PC-9 (cell line): Measurements from ENCODE around the gene CYP24A1.

Source experiments
- CTCF ChIP-seq: fragments of 200-600 bp; sonication (generic); conservative IDR thresholded peaks from 2 replicates; pipeline ENCODE4 v1.6.1; 2017; ENCODE audit warnings: mixed run types, antibody characterized with exemption, mild to moderate bottlenecking, moderate library complexity
- EZH2 ChIP-seq: fragments of 200-600 bp; sonication (generic); IDR thresholded peaks from 2 replicates; pipeline ENCODE4 v1.8.0; 2017; ENCODE audit warnings: antibody characterized with exemption, low read depth

GRCh38 chr20:54140927-54141566 lies 32.7 kb downstream of the CYP24A1 start:
- TF ChIP-seq CTCF, result no peak
- TF ChIP-seq EZH2, result no peak
